Endothelial cell of umbilical vein (primary cell): Measurements from ENCODE around the gene NUDT6. TPM values are rescaled to one million over a fixed set of nuclear protein-coding genes. Genes with fewer than 3 reads are reported as not detected.
"Not testable (repeated sequence)": the region's sequence is repeated elsewhere in the genome, so short reads cannot be mapped to it uniquely, and the experiment has no call there.

Source experiments
- BruUV-seq: library from RNA; stranded (reverse); fragments of 400-500 nt; replicated peaks from 2 replicates; lab custom pipeline; 2021; lab: Mats Ljungman, UMichigan
- CTCF ChIA-PET: fragments of 300-600, 350-600 bp; sonication (Branson Sonifier 250); formaldehyde crosslinking; loops from one replicate; lab custom pipeline; 2021; ENCODE audit warnings: antibody characterized with exemption, inconsistent platforms; lab: Charles Lee
- POLR2A ChIA-PET: fragments of 300-600, 350-600 bp; sonication (Branson Sonifier 250); formaldehyde crosslinking; loops from one replicate; lab custom pipeline; 2021; ENCODE audit warnings: antibody characterized with exemption, inconsistent platforms; lab: Charles Lee
- DNase-seq: peaks from one replicate; pipeline ENCODE4 v3.0.0-alpha.2; 2011; ENCODE audit warnings: low read depth, low spot score
- FAIRE-seq: peaks from 2 replicates; lab custom pipeline; 2011; peaks lifted over from hg19 to GRCh38; lab: Jason Lieb, UNC
- H2AFZ ChIP-seq: 2 replicates; pipeline ENCODE4 v1.6.0; 2012; ENCODE audit warnings: low read depth, low read length, control low read depth, inconsistent platforms
- H3K27ac ChIP-seq: 2 replicates; pipeline ENCODE4 v1.5.1; 2011; ENCODE audit warnings: low read depth, mild to moderate bottlenecking, control low read depth, low read length, moderate library complexity; ENCODE audit not compliant: insufficient read depth
- H3K27me3 ChIP-seq, 2 experiments: 2 replicates each; pipeline versions ENCODE4 v1.6.0 to v1.6.1; 2011; ENCODE audit warnings: low read length in 2 of 2, mixed read lengths in 1 of 2; ENCODE audit not compliant: control insufficient read depth in 2 of 2, insufficient read depth in 2 of 2
- H3K36me3 ChIP-seq, 2 experiments: 2 replicates in 1 of 2; 3 replicates in 1 of 2; pipeline ENCODE4 v1.5.1; 2011; ENCODE audit warnings: low read length in 2 of 2, mild to moderate bottlenecking in 1 of 2, moderate library complexity in 1 of 2; ENCODE audit not compliant: control insufficient read depth in 2 of 2, insufficient read depth in 2 of 2; ENCODE audit errors: extremely low read depth in 1 of 2
- H3K4me1 ChIP-seq: 3 replicates; pipeline ENCODE4 v1.5.1; 2011; ENCODE audit warnings: mild to moderate bottlenecking, low read length; ENCODE audit not compliant: control insufficient read depth, insufficient read depth; ENCODE audit errors: extremely low read depth
- H3K4me2 ChIP-seq: 2 replicates; pipeline ENCODE4 v1.6.1; 2011; ENCODE audit warnings: low read length, control low read depth, mixed read lengths; ENCODE audit not compliant: insufficient read depth
- H3K4me3 ChIP-seq, 3 experiments: fragments of 200-600 bp in 1 of 3; sonication (generic), shearing (Covaris generic) in 1 of 3; replicated peaks in 1 of 3; 2 replicates each; pipeline ENCODE4 v1.5.1; 2011 to 2016; ENCODE audit warnings: control low read depth in 3 of 3, low read length in 3 of 3, mild to moderate bottlenecking in 2 of 3, inconsistent platforms in 1 of 3, low read depth in 1 of 3, moderate library complexity in 1 of 3; ENCODE audit not compliant: insufficient read depth in 1 of 3
- H3K79me2 ChIP-seq: 2 replicates; pipeline ENCODE4 v1.6.0; 2012; ENCODE audit warnings: low read length, inconsistent platforms; ENCODE audit not compliant: control insufficient read depth, insufficient read depth
- H3K9ac ChIP-seq: replicated peaks from 2 replicates; pipeline ENCODE3; 2011; ENCODE audit warnings: low read length, control low read depth; ENCODE audit not compliant: insufficient read depth; ENCODE audit errors: extremely low read depth
- H3K9me1 ChIP-seq: replicated peaks from 3 replicates; pipeline ENCODE4 v1.6.0; 2011; ENCODE audit warnings: mild to moderate bottlenecking, low read length; ENCODE audit not compliant: control insufficient read depth, insufficient read depth; ENCODE audit errors: extremely low read depth
- H3K9me3 ChIP-seq: replicated peaks from 2 replicates; pipeline ENCODE4 v1.5.1; 2012; ENCODE audit warnings: low read length, inconsistent platforms; ENCODE audit not compliant: control insufficient read depth, insufficient read depth
- H4K20me1 ChIP-seq: replicated peaks from 2 replicates; pipeline ENCODE3; 2011; ENCODE audit warnings: mild to moderate bottlenecking, low read length; ENCODE audit not compliant: control insufficient read depth, insufficient read depth; ENCODE audit errors: extremely low read depth
- CTCF ChIP-seq, 2 donors: IDR thresholded peaks; 1 replicate in 1 of 2; 2 replicates in 1 of 2; pipeline ENCODE4 v1.5.1; 2011; ENCODE audit warnings: low read length in 2 of 2, mild to moderate bottlenecking in 2 of 2, moderate library complexity in 2 of 2, control low read depth in 1 of 2, inconsistent platforms in 1 of 2, low read depth in 1 of 2; ENCODE audit not compliant: insufficient read depth in 1 of 2; ENCODE audit errors: extremely low read depth in 1 of 2
- FOS ChIP-seq: IDR thresholded peaks from 2 replicates; pipeline ENCODE4 v1.6.1; 2011; ENCODE audit warnings: mild to moderate bottlenecking, low read length, moderate library complexity, borderline replicate concordance; ENCODE audit not compliant: insufficient read depth
- GATA2 ChIP-seq: IDR thresholded peaks from 2 replicates; pipeline ENCODE4 v1.7.0; 2011; ENCODE audit warnings: low read depth, mild to moderate bottlenecking, moderate library complexity, mixed read lengths, low read length; ENCODE audit not compliant: insufficient read length, insufficient read depth
- MAX ChIP-seq: IDR thresholded peaks from 2 replicates; pipeline ENCODE4 v1.6.1; 2011; ENCODE audit not compliant: insufficient read depth, insufficient read length
- dilution Hi-C: fragments of 300-500 bp; cut with MboI; formaldehyde crosslinking; loops from one replicate; pipeline ENCODE4 v1.15.0; 2019; ENCODE audit warnings: low sequenced_read_pairs; ENCODE audit not compliant: extremely low pct_ligation_motif_present
- intact Hi-C: fragments of 100-400 bp; cut with micrococcal nuclease; formaldehyde crosslinking; loops from one replicate; pipeline ENCODE4 v1.10.0; 2022
- polyA plus RNA-seq, 4 experiments: library from polyadenylated mRNA; depleted of rRNA in 3 of 4; stranded (reverse) in 3 of 4; unstranded in 1 of 4; fragments of >200 nt; gene quantifications; 2 replicates each; pipeline versions ENCODE4 v1.2.1 to v1.2.3, GENCODE V29; 2011 to 2012; ENCODE audit warnings: missing spikeins in 1 of 4
- total RNA-seq: library from RNA; stranded (reverse); gene quantifications from 2 replicates; pipeline ENCODE4 v1.2.3, GENCODE V29; 2021

NUDT6 gene
- total and polyA plus RNA-seq, 2 donors (not counting 3 experiments of a cell fraction or from before 2014, with no cell fraction given) = 5.1 to 5.4 TPM

- peaks cover 0 to 12% of the 10 kb centered on the region in 2 experiments for H3K36me3 ChIP-seq
- DNase-seq, H3K27ac ChIP-seq, H3K4me1 ChIP-seq, H3K9me1 ChIP-seq, H3K79me2 ChIP-seq, H4K20me1 ChIP-seq, intact Hi-C loops, CTCF ChIA-PET, H3K4me2 ChIP-seq, FAIRE-seq, BruUV-seq, dilution Hi-C loops, H3K9ac ChIP-seq, POLR2A ChIA-PET, H3K4me3 ChIP-seq, H2AFZ ChIP-seq, H3K9me3 ChIP-seq, H3K27me3 ChIP-seq: not testable (repeated sequence)
Measured at GRCh38 chr4:122945136-122945535, 22.7 kb upstream of the NUDT6 start.

GRCh38 chr4:122932763-122933162 is 10.4 kb upstream of the NUDT6 start:
- DNase-seq (no peak), FAIRE-seq (no peak)
- Histone ChIP-seq H2AFZ (no peak overlapping the region), H3K4me3 (no peak overlapping the region), H3K4me1 (no peaks in the 10 kb centered on the region), H3K4me2 (no peak overlapping the region), H3K36me3 (peaks cover 3 to 4% of the 10 kb centered on the region in 2 experiments), H3K27me3 (no peaks in the 10 kb centered on the region), H3K9me1 (no peaks in the 10 kb centered on the region), H3K9me3 (no peaks in the 10 kb centered on the region), H3K9ac (no peak overlapping the region), H3K79me2 (no peaks in the 10 kb centered on the region), H4K20me1 (no peaks in the 10 kb centered on the region), H3K27ac (no peak overlapping the region)
- intact Hi-C loops (loop anchor here (5.0 to 10.0 kb wide), 3 partner anchors 628 to 1330 kb away; no protein-coding TSS in a partner anchor), dilution Hi-C loops (no loop called here)
- CTCF ChIA-PET = interaction anchor here (1.1 to 3.8 kb wide), 4 partner anchors 175 to 355 kb away, joined by 3 to 39 read pairs (median 8); no protein-coding TSS in a partner anchor
- no TSS peak for BruUV-seq
- POLR2A ChIA-PET = interaction anchor here (0.7 kb wide), 1 partner anchor 200 kb away, joined by 3 read pairs; the partner anchor contains the start of gene BBS12
- TF ChIP-seq MAX (no peak), FOS (no peak), GATA2 (no peak), CTCF (IDR thresholded peaks at IDR 0.05; ENCODE audit: extremely low read depth in 1 of 2, insufficient read depth in 1 of 2, low read depth in 1 of 2, low read length in 2 of 2) (no peak)
